Right ventricle myocardium superior (tissue), 1 donor: ENCODE measurements around the gene NT5DC1. TPM values are rescaled to one million over a fixed set of nuclear protein-coding genes. Genes with fewer than 3 reads are reported as not detected.
A peak's percentile ranks its signal among the peaks of the same experiment; 100 is the strongest.

Experiments
- ATAC-seq: fragments of 200-7000 bp; cut with Tn5 transposase; one replicate; pipeline ENCODE4 v1.9.1; 2020; ENCODE audit warnings: mild to moderate bottlenecking; ENCODE audit not compliant: poor library complexity
- DNase-seq: peaks from one replicate; pipeline ENCODE4 v3.0.0-alpha.2; 2020
- intact Hi-C: fragments of 100-400 bp; cut with DNase I; formaldehyde crosslinking; loops from one replicate; pipeline ENCODE4 v1.11.2; 2022
- total RNA-seq: library from RNA; stranded (reverse); fragmentation: NEBNext Ultra II Directional; extraction: Animal tissue kit (Norgen Biotek cat#: 25700); gene quantifications from one replicate; pipeline ENCODE4 v1.2.1, GENCODE V29; 2021
- donor health status: DM: no; HTN: yes; CAD: no; lungs with severe emphysema.

Gene NT5DC1
- total RNA-seq, 1 donor from 2014 or later: 56.4 TPM

GRCh38 chr6:116120430-116120829 lies 19.8 kb downstream of the NT5DC1 start:
- intact Hi-C loops: no loop called here
- no peak for ATAC-seq
- no peak for DNase-seq

- intact Hi-C loops: no loop called here
- DNase-seq (no peak), ATAC-seq (no peak)
Observed at GRCh38 chr6:116126032-116126431, 25.4 kb downstream of the NT5DC1 start, which contains the start of gene COL10A1. COL10A1 (minus strand) TSS chr6:116126132; CDS start chr6:116125492, 640 bp downstream.

GRCh38 chr6:116127771-116128493 lies 27.3 kb downstream of the NT5DC1 start:
- ATAC-seq (peak; percentile 84), DNase-seq (no peak)
- intact Hi-C loops: no loop called here

- DNase-seq (no peak), ATAC-seq (no peak)
- intact Hi-C loops: no loop called here
Observed at GRCh38 chr6:116133453-116133852, 32.8 kb downstream of the NT5DC1 start.

- DNase-seq (no peak), ATAC-seq (no peak)
Observed at GRCh38 chr6:116136373-116136772, 35.7 kb downstream of the NT5DC1 start.

GRCh38 chr6:116136933-116137340 lies 36.3 kb downstream of the NT5DC1 start:
- intact Hi-C loops: no loop called here
- DNase-seq: no peak
- no peak for ATAC-seq

More at GRCh38 chr6:116136373-116136772, 35.7 kb downstream of the NT5DC1 start:
- intact Hi-C loops: no loop called here

- ATAC-seq (no peak), DNase-seq (no peak)
- intact Hi-C loops: no loop called here
Observed at GRCh38 chr6:116139917-116140316, 39.3 kb downstream of the NT5DC1 start.

GRCh38 chr6:116144605-116145004 lies 44.0 kb downstream of the NT5DC1 start:
- intact Hi-C loops: no loop called here
- DNase-seq (no peak), ATAC-seq (peak; percentile 69)

GRCh38 chr6:116145803-116146675 lies 45.4 kb downstream of the NT5DC1 start:
- ATAC-seq: no peak
- intact Hi-C loops: no loop called here
- no peak for DNase-seq

- intact Hi-C loops: no loop called here
- ATAC-seq: no peak
- no peak for DNase-seq
Observed at GRCh38 chr6:116152620-116153019, 52.0 kb downstream of the NT5DC1 start.

GRCh38 chr6:116154887-116155286 lies 54.2 kb downstream of the NT5DC1 start:
- intact Hi-C loops: no loop called here
- ATAC-seq (no peak), DNase-seq (no peak)

- no peak for ATAC-seq
- DNase-seq: no peak
- intact Hi-C loops: no loop called here
Observed at GRCh38 chr6:116156405-116157326, 56.0 kb downstream of the NT5DC1 start.

GRCh38 chr6:116157391-116157790 lies 56.7 kb downstream of the NT5DC1 start:
- DNase-seq: no peak
- ATAC-seq: no peak
- intact Hi-C loops: no loop called here

GRCh38 chr6:116158641-116159040 lies 58.0 kb downstream of the NT5DC1 start:
- no peak for ATAC-seq
- intact Hi-C loops: no loop called here
- DNase-seq: no peak

- intact Hi-C loops: no loop called here
- DNase-seq: no peak
- no peak for ATAC-seq
Observed at GRCh38 chr6:116159782-116160524, 59.3 kb downstream of the NT5DC1 start.

GRCh38 chr6:116165596-116165995 lies 64.9 kb downstream of the NT5DC1 start:
- intact Hi-C loops: no loop called here
- DNase-seq: no peak
- no peak for ATAC-seq

GRCh38 chr6:116166369-116166768 lies 65.7 kb downstream of the NT5DC1 start:
- intact Hi-C loops: no loop called here
- DNase-seq: no peak
- ATAC-seq: peak; percentile 34

- intact Hi-C loops: no loop called here
- DNase-seq (no peak), ATAC-seq (no peak)
Observed at GRCh38 chr6:116168148-116168547, 67.5 kb downstream of the NT5DC1 start.
